Right lobe of liver (tissue), 6 donors: ENCODE results near the gene PLOD1. TPM values are rescaled to one million over a fixed set of nuclear protein-coding genes. Genes with fewer than 3 reads are reported as not detected.

ENCODE experiments used
- ATAC-seq, 4 donors: fragments of 200-7000 bp; cut with Tn5 transposase; one replicate each; pipeline ENCODE4 v1.9.1; 2020; ENCODE audit warnings: mild to moderate bottlenecking in 4 of 4, moderate library complexity in 4 of 4
- DNase-seq, 3 donors: peaks; one replicate each; pipeline ENCODE4 v3.0.0-alpha.2; 2020
- H3K27ac ChIP-seq, 3 donors: fragments of 200-600 bp; one replicate each; pipeline ENCODE4 v1.8.0; 2022
- H3K27me3 ChIP-seq, 2 donors: fragments of 200-600 bp; one replicate each; pipeline ENCODE4 v1.8.0; 2022
- H3K36me3 ChIP-seq, 4 donors: fragments of 200-600 bp; sonication (generic) in 1 of 4; one replicate each; pipeline versions ENCODE4 v1.5.1 to v1.8.0; 2017 to 2022; ENCODE audit warnings: control low read depth in 1 of 4
- H3K4me1 ChIP-seq, 4 donors: fragments of 200-600 bp; sonication (generic) in 1 of 4; one replicate each; pipeline versions ENCODE4 v1.5.1 to v1.8.0; 2017 to 2022; ENCODE audit warnings: control low read depth in 1 of 4
- H3K4me3 ChIP-seq, 3 donors: fragments of 200-600 bp; one replicate each; pipeline ENCODE4 v1.8.0; 2022
- H3K9me3 ChIP-seq, 4 donors: fragments of 200-600 bp; sonication (generic) in 1 of 4; one replicate each; pipeline versions ENCODE4 v1.5.1 to v1.8.0; 2017 to 2022; ENCODE audit warnings: control low read depth in 1 of 4
- POLR2A ChIP-seq: fragments of 450-650 bp; IDR thresholded peaks from one replicate; pipeline ENCODE4 v1.6.1; 2017; ENCODE audit warnings: antibody characterized with exemption, mild to moderate bottlenecking
- WGBS: methylation state at CpG from one replicate; pipeline ENCODE4 v1.1.6; 2018; ENCODE audit warnings: low coverage, low lambda C conversion rate; ENCODE audit not compliant: insufficient coverage; ENCODE audit errors: missing lambda C conversion rate; 5-methylcytosine and 5-hydroxymethylcytosine counted together
- intact Hi-C, 2 donors: fragments of 100-400 bp; cut with DNase I; formaldehyde crosslinking; loops; one replicate each; pipeline versions ENCODE4 v1.11.2 to v1.14.1; 2022
- total RNA-seq, 6 experiments: library from RNA; depleted of rRNA in 2 of 6; stranded (reverse); fragments of >200 nt in 2 of 6; fragmentation: NEBNext Ultra II Directional in 3 of 6; extraction: Animal tissue kit (Norgen Biotek cat#: 25700) in 3 of 6; gene quantifications; one replicate each; pipeline versions ENCODE4 v1.1.0 to v1.2.4, GENCODE V29; 2016 to 2023
- TF ChIP-seq, protein P1 (sequence below), 4 donors: fragments of 200-600 bp in 3 of 4; fragments of 450-650 bp in 1 of 4; IDR thresholded peaks; one replicate each; pipeline versions ENCODE4 v1.5.1 to v1.8.0; 2016 to 2022; ENCODE audit warnings: antibody characterized with exemption in 4 of 4, mild to moderate bottlenecking in 2 of 4
- donor health status: DM: no; HTN: yes; CAD: no.
- donor health status: DM: no; HTN: no; CAD: no.
- donor health status: DM: no; HTN: no; CAD: no.
- donor health status: DM: no; HTN: yes; CAD: no.
- donor health status: DM: no; HTN: yes; CAD: no.

The PLOD1 gene
- total RNA-seq, 6 experiments from 2014 or later = 70.2 to 119 (median 93.8) TPM

DNA sequence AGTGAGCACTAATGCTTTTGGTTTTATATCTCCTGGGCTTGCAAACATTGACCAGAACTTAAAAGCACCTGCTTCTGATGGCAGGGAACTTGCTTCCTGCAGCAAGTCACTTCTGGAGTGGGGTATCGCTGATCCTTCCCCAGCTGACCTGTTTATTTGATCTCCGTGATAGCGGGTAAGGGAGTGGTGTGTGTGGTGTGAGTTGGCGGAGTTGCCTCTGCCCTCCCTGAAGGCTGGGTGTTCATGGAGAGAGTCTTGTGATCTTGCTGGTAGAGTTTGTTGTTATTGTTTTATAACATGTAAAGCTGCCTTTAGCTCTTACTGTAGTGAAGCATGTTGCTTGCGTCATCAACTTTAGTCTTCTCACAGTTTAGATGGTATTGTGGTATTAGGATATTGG is 49.6 kb downstream of the PLOD1 start:
- Histone ChIP-seq H3K36me3 (peaks cover 0 to 31% (median 2%) of the 10 kb centered on the region in 4 donors), H3K4me3 (no peak overlapping the region), H3K27me3 (no peaks in the 10 kb centered on the region), H3K9me3 (no peaks in the 10 kb centered on the region), H3K4me1 (peaks cover 0 to 47% (median 12%) of the 10 kb centered on the region in 4 donors), H3K27ac (peak overlapping the region in 1 of 3 donors; percentile 40)
- no peak for ATAC-seq
- no peak for DNase-seq
- 59% methylated on average over 5 of the region's 5 CpGs for WGBS
- TF ChIP-seq, protein P1, sequence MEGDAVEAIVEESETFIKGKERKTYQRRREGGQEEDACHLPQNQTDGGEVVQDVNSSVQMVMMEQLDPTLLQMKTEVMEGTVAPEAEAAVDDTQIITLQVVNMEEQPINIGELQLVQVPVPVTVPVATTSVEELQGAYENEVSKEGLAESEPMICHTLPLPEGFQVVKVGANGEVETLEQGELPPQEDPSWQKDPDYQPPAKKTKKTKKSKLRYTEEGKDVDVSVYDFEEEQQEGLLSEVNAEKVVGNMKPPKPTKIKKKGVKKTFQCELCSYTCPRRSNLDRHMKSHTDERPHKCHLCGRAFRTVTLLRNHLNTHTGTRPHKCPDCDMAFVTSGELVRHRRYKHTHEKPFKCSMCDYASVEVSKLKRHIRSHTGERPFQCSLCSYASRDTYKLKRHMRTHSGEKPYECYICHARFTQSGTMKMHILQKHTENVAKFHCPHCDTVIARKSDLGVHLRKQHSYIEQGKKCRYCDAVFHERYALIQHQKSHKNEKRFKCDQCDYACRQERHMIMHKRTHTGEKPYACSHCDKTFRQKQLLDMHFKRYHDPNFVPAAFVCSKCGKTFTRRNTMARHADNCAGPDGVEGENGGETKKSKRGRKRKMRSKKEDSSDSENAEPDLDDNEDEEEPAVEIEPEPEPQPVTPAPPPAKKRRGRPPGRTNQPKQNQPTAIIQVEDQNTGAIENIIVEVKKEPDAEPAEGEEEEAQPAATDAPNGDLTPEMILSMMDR (IDR thresholded peaks at IDR 0.05) = no peak
- TF ChIP-seq POLR2A = no peak
- intact Hi-C loops = no loop called here

- TF ChIP-seq, protein P1 (IDR thresholded peaks at IDR 0.05) = no peak
- TF ChIP-seq POLR2A = no peak
- H3K9me3 ChIP-seq = no peaks in the 10 kb centered on the region
- peaks cover 0 to 47% (median 9%) of the 10 kb centered on the region in 4 donors for H3K4me1 ChIP-seq
- H3K4me3 ChIP-seq = no peak overlapping the region
- ATAC-seq (no peak), DNase-seq (no peak)
- H3K27me3 ChIP-seq = no peaks in the 10 kb centered on the region
- peaks cover 0 to 36% (median 3%) of the 10 kb centered on the region in 4 donors for H3K36me3 ChIP-seq
- peak overlapping the region in 1 of 3 donors; percentile 40 for H3K27ac ChIP-seq
- 79% methylated on average over 6 of the region's 6 CpGs for WGBS
- intact Hi-C loops = no loop called here
These were observed 50.1 kb downstream of the PLOD1 start for GRCh38 chr1:11984576-11984975.

GRCh38 chr1:11985171-11985570 is 50.7 kb downstream of the PLOD1 start:
- no peak overlapping the region for H3K4me3 ChIP-seq
- peak overlapping the region in 1 of 3 donors; percentile 43 for H3K27ac ChIP-seq
- peaks cover 0 to 52% (median 11%) of the 10 kb centered on the region in 4 donors for H3K4me1 ChIP-seq
- intact Hi-C loops = no loop called here
- ATAC-seq = no peak
- H3K9me3 ChIP-seq = no peaks in the 10 kb centered on the region
- H3K27me3 ChIP-seq = no peaks in the 10 kb centered on the region
- 87% methylated on average over 3 of the region's 3 CpGs for WGBS
- peaks cover 0 to 41% (median 5%) of the 10 kb centered on the region in 4 donors for H3K36me3 ChIP-seq
- no peak for TF ChIP-seq POLR2A
- TF ChIP-seq, protein P1 (IDR thresholded peaks at IDR 0.05) = no peak
- DNase-seq = no peak

- Histone ChIP-seq H3K27me3 (no peaks in the 10 kb centered on the region), H3K4me3 (no peak overlapping the region), H3K9me3 (no peaks in the 10 kb centered on the region), H3K36me3 (peaks cover 0 to 41% (median 5%) of the 10 kb centered on the region in 4 donors), H3K27ac (peak overlapping the region in 1 of 3 donors; percentile 43), H3K4me1 (peaks cover 0 to 55% (median 13%) of the 10 kb centered on the region in 4 donors)
- intact Hi-C loops = no loop called here
- DNase-seq (no peak), ATAC-seq (no peak)
- WGBS = 46% methylated on average over 7 of the region's 7 CpGs
- no peak for TF ChIP-seq POLR2A
- TF ChIP-seq, protein P1 (IDR thresholded peaks at IDR 0.05) = no peak
These were observed 51.3 kb downstream of the PLOD1 start for GRCh38 chr1:11985851-11986250.
